HCT116 (cell line): ENCODE results near the gene DGKB. TPM values are rescaled to one million over a fixed set of nuclear protein-coding genes. Genes with fewer than 3 reads are reported as not detected.

ENCODE experiments used
- ATAC-seq: fragments of 200-7000 bp; cut with Tn5 transposase; 2 replicates; pipeline ENCODE4 v1.9.1; 2020; ENCODE audit warnings: mild to moderate bottlenecking, moderate library complexity
- BruUV-seq: library from RNA; stranded (reverse); fragments of 400-500 nt; replicated peaks from 2 replicates; lab custom pipeline; 2021; lab: Mats Ljungman, UMichigan
- CTCF ChIA-PET: fragments of 300-600 bp; sonication (Branson Sonifier 250); formaldehyde crosslinking; loops from one replicate; lab custom pipeline; 2021; ENCODE audit warnings: antibody characterized with exemption; lab: Charles Lee
- POLR2A ChIA-PET: fragments of 300-600, 350-600 bp; sonication (Branson Sonifier 250); formaldehyde crosslinking; loops from one replicate; lab custom pipeline; 2021; ENCODE audit warnings: antibody characterized with exemption; lab: Charles Lee
- RAD21 ChIA-PET, 2 experiments: fragments of 300-600 bp; sonication (Branson Sonifier 250); formaldehyde crosslinking; loops; one replicate each; lab custom pipeline; 2023; ENCODE audit warnings: low total read pairs in 2 of 2; ENCODE audit not compliant: uncharacterized antibody in 2 of 2, unreplicated experiment in 2 of 2, low non-redundant PET in 1 of 2; lab: Charles Lee
- DNase-seq: peaks from one replicate; pipeline ENCODE4 v3.0.0-alpha.2; 2010; ENCODE audit warnings: low read depth, low spot score
- H2AFZ ChIP-seq: fragments of 200-600 bp; shearing (Covaris generic), sonication (generic); 2 replicates; pipeline ENCODE4 v1.6.1; 2017; ENCODE audit warnings: low read depth, mixed run types, mixed read lengths, antibody characterized with exemption, low read length; ENCODE audit not compliant: poor library complexity, severe bottlenecking
- H3K27ac ChIP-seq: 2 replicates; pipeline ENCODE4 v1.5.1; 2012; ENCODE audit warnings: low read depth, low read length
- H3K27me3 ChIP-seq: fragments of 200-600 bp; sonication (generic); 2 replicates; pipeline ENCODE4 v1.6.1; 2016; ENCODE audit warnings: mixed run types, low read length, mixed read lengths; ENCODE audit not compliant: insufficient read depth
- H3K36me3 ChIP-seq, 2 experiments: fragments of 200-500 bp in 1 of 2; fragments of 200-600 bp in 1 of 2; sonication (Bioruptor generic) in 1 of 2; sonication (generic) in 1 of 2; 2 replicates each; pipeline versions ENCODE4 v1.5.1 to v1.6.1; 2014 to 2016; ENCODE audit warnings: low read length in 2 of 2, inconsistent platforms in 1 of 2, mixed read lengths in 1 of 2, mixed run types in 1 of 2; ENCODE audit not compliant: insufficient read depth in 2 of 2, control insufficient read depth in 1 of 2
- H3K4me1 ChIP-seq, 2 experiments: fragments of 200-600 bp in 1 of 2; sonication (generic) in 1 of 2; 2 replicates each; pipeline versions ENCODE4 v1.5.1 to v1.6.1; 2012 to 2017; ENCODE audit warnings: low read length in 2 of 2, inconsistent platforms in 1 of 2, mild to moderate bottlenecking in 1 of 2, mixed read lengths in 1 of 2, mixed run types in 1 of 2, moderate library complexity in 1 of 2; ENCODE audit not compliant: insufficient read depth in 2 of 2, control insufficient read depth in 1 of 2
- H3K4me2 ChIP-seq: fragments of 200-600 bp; sonication (generic); 2 replicates; pipeline ENCODE4 v1.6.1; 2017; ENCODE audit warnings: mixed run types, low read length, mixed read lengths
- H3K4me3 ChIP-seq, 2 experiments: fragments of 200-600 bp in 1 of 2; sonication (generic) in 1 of 2; replicated peaks in 1 of 2; 2 replicates each; pipeline ENCODE4 v1.5.1; 2011 to 2016; ENCODE audit warnings: low read length in 2 of 2, control low read depth in 1 of 2, low read depth in 1 of 2, mild to moderate bottlenecking in 1 of 2, mixed read lengths in 1 of 2, mixed run types in 1 of 2
- H3K79me2 ChIP-seq: fragments of 200-600 bp; sonication (generic); 2 replicates; pipeline ENCODE4 v1.6.1; 2017; ENCODE audit warnings: mild to moderate bottlenecking, mixed run types, low read length, moderate library complexity, mixed read lengths; ENCODE audit not compliant: insufficient read depth
- H3K9ac ChIP-seq: fragments of 200-600 bp; sonication (generic); 2 replicates; pipeline ENCODE4 v1.6.1; 2016; ENCODE audit warnings: low read length, mixed read lengths
- H3K9me2 ChIP-seq: fragments of 200-600 bp; sonication (generic), shearing (Covaris generic); 2 replicates; pipeline ENCODE4 v1.6.1; 2017; ENCODE audit warnings: mixed run types, mild to moderate bottlenecking, moderate library complexity; ENCODE audit not compliant: insufficient read depth
- H3K9me3 ChIP-seq, 2 experiments: fragments of 200-500 bp in 1 of 2; fragments of 200-600 bp in 1 of 2; sonication (Bioruptor generic) in 1 of 2; sonication (generic) in 1 of 2; 2 replicates each; pipeline ENCODE4 v1.6.1; 2014 to 2017; ENCODE audit warnings: low read length in 2 of 2, mixed read lengths in 2 of 2, inconsistent platforms in 1 of 2, low read depth in 1 of 2, mild to moderate bottlenecking in 1 of 2, mixed run types in 1 of 2, moderate library complexity in 1 of 2; ENCODE audit not compliant: control insufficient read depth in 1 of 2, insufficient read depth in 1 of 2
- H4K20me1 ChIP-seq: fragments of 200-600 bp; sonication (generic), shearing (Covaris generic); 2 replicates; pipeline ENCODE4 v1.6.1; 2017; ENCODE audit warnings: mixed run types, mild to moderate bottlenecking, moderate library complexity; ENCODE audit not compliant: insufficient read depth
- ATF3 ChIP-seq: IDR thresholded peaks from 2 replicates; pipeline ENCODE4 v1.6.1; 2012
- CBX3 ChIP-seq: IDR thresholded peaks from 2 replicates; pipeline ENCODE4 v1.6.1; 2012; ENCODE audit warnings: low read depth
- CEBPB ChIP-seq: IDR thresholded peaks from 2 replicates; pipeline ENCODE4 v1.6.1; 2012; ENCODE audit warnings: low read depth
- CTCF ChIP-seq, 3 experiments: fragments of 200-600 bp in 1 of 3; sonication (generic) in 1 of 3; IDR thresholded peaks in 2 of 3; conservative IDR thresholded peaks in 1 of 3; 2 replicates each; pipeline ENCODE4 v1.5.1; 2012 to 2017; ENCODE audit warnings: low read depth in 2 of 3, low read length in 2 of 3, antibody characterized with exemption in 1 of 3, borderline replicate concordance in 1 of 3, control low read depth in 1 of 3, mild to moderate bottlenecking in 1 of 3, mixed read lengths in 1 of 3, mixed run types in 1 of 3, moderate library complexity in 1 of 3; ENCODE audit not compliant: insufficient read depth in 1 of 3
- ELF1 ChIP-seq: IDR thresholded peaks from 2 replicates; pipeline ENCODE4 v1.6.1; 2012; ENCODE audit warnings: low read depth, borderline replicate concordance
- EZH2 ChIP-seq: fragments of 200-600 bp; sonication (generic); IDR thresholded peaks from 2 replicates; pipeline ENCODE4 v1.6.1; 2017; ENCODE audit warnings: antibody characterized with exemption, mixed run types
- EZH2phosphoT487 ChIP-seq: fragments of 200-600 bp; IDR thresholded peaks from 2 replicates; pipeline ENCODE4 v1.6.1; 2018; ENCODE audit warnings: antibody characterized with exemption, borderline replicate concordance
- FOSL1 ChIP-seq: IDR thresholded peaks from 2 replicates; pipeline ENCODE4 v1.6.1; 2012; ENCODE audit warnings: low read depth
- JUND ChIP-seq: IDR thresholded peaks from 2 replicates; pipeline ENCODE4 v1.6.1; 2012
- MAX ChIP-seq: IDR thresholded peaks from 2 replicates; pipeline ENCODE4 v1.6.1; 2012
- POLR2A ChIP-seq: IDR thresholded peaks from 2 replicates; pipeline ENCODE4 v1.7.0; 2011; ENCODE audit warnings: borderline replicate concordance; ENCODE audit not compliant: insufficient read depth, insufficient read length; ENCODE audit errors: extremely low read depth
- RAD21 ChIP-seq: IDR thresholded peaks from 2 replicates; pipeline ENCODE4 v1.6.1; 2012; ENCODE audit warnings: low read depth, mild to moderate bottlenecking
- SIN3A ChIP-seq: IDR thresholded peaks from 2 replicates; pipeline ENCODE4 v1.6.1; 2012; ENCODE audit warnings: low read depth
- SP1 ChIP-seq: IDR thresholded peaks from 2 replicates; pipeline ENCODE4 v1.6.1; 2012; ENCODE audit warnings: low read depth
- SRF ChIP-seq: IDR thresholded peaks from 2 replicates; pipeline ENCODE4 v1.6.1; 2012; ENCODE audit warnings: low read depth
- ZBTB33 ChIP-seq: IDR thresholded peaks from 2 replicates; pipeline ENCODE4 v1.6.1; 2011; ENCODE audit warnings: mild to moderate bottlenecking, low read length, moderate library complexity; ENCODE audit not compliant: insufficient replicate concordance; ENCODE audit errors: extremely low read depth
- ZFX ChIP-seq: fragments of 450-650 bp; IDR thresholded peaks from 2 replicates; pipeline ENCODE4 v1.6.1; 2017
- ZNF274 ChIP-seq: fragments of 200-500 bp; sonication (Bioruptor generic); IDR thresholded peaks from 2 replicates; pipeline ENCODE4 v1.6.1; 2014; ENCODE audit warnings: mild to moderate bottlenecking, low read depth, low read length, inconsistent platforms
- intact Hi-C: fragments of 100-400 bp; cut with micrococcal nuclease; formaldehyde crosslinking; loops from 2 replicates; pipeline ENCODE4 v1.10.0; 2022
- total RNA-seq: library from RNA; stranded (reverse); gene quantifications from one replicate; pipeline ENCODE4 v1.2.1, GENCODE V29; 2021; ENCODE audit not compliant: unreplicated experiment

The DGKB gene
- total RNA-seq, 1 experiment from 2014 or later, result 0.05 TPM

- Histone ChIP-seq H3K9ac (no peak overlapping the region), H3K9me2 (no peaks in the 10 kb centered on the region), H4K20me1 (no peaks in the 10 kb centered on the region), H2AFZ (no peak overlapping the region), H3K4me1 (no peaks in the 10 kb centered on the region), H3K79me2 (no peaks in the 10 kb centered on the region), H3K27me3 (no peaks in the 10 kb centered on the region), H3K27ac (no peak overlapping the region), H3K4me3 (no peak overlapping the region), H3K36me3 (no peaks in the 10 kb centered on the region), H3K4me2 (no peak overlapping the region), H3K9me3 (no peaks in the 10 kb centered on the region)
- intact Hi-C loops, result no loop called here
- RAD21 ChIA-PET, result no interaction called here
- ATAC-seq (no peak), DNase-seq (no peak)
- CTCF ChIA-PET, result no interaction called here
- BruUV-seq, result no TSS peak
- no peak for TF ChIP-seq MAX
- TF ChIP-seq ZFX, result no peak
- no peak for TF ChIP-seq FOSL1
- no peak for TF ChIP-seq ZNF274
- no peak for TF ChIP-seq SRF
- no peak for TF ChIP-seq EZH2
- TF ChIP-seq CBX3, result no peak
- no peak for TF ChIP-seq ELF1
- no peak for TF ChIP-seq SP1
- no peak for TF ChIP-seq POLR2A
- no peak for TF ChIP-seq JUND
- no peak for TF ChIP-seq RAD21
- TF ChIP-seq EZH2phosphoT487, result no peak
- no peak for TF ChIP-seq ATF3
- TF ChIP-seq CTCF (IDR thresholded peaks at IDR 0.05 in 2 of 3, conservative IDR thresholded peaks at IDR 0.05 in 1 of 3; ENCODE audit: borderline replicate concordance in 1 of 3, insufficient read depth in 1 of 3, low read depth in 2 of 3, low read length in 2 of 3), result no peak
- TF ChIP-seq SIN3A, result no peak
- no peak for TF ChIP-seq ZBTB33
- TF ChIP-seq CEBPB, result no peak
- POLR2A ChIA-PET, result no interaction called here
Measured at GRCh38 chr7:14542624-14543023, 359.9 kb downstream of the DGKB start.
